Measurements from ENCODE around the gene RNU6-1.

Gene RNU6-1

DNA sequence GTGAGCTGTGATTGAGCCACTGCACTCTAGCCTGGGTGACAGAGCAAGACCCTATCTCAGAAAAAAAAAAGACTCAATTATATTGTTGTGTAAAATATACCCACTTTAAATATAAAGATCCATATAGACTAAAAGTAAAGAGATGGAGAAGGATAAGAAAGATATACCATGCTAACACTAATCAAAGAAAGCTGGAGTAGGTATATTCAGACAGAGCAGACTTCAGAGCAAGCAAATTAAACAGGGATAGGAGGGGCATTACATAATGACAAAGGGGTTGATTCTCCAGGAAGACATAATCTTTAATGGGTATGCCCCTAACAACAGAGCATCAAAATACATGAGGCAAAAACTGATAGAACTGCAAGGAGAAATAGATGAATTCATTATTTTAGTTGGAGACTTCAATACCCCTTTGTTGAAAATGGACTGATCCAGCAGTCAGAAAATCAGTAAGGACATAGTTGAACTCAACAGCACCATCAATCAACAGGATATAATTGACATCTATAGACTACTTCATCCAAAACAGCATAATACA, 31.1 kb upstream of the RNU6-1 start:
- TF ChIP-seq, protein P1, sequence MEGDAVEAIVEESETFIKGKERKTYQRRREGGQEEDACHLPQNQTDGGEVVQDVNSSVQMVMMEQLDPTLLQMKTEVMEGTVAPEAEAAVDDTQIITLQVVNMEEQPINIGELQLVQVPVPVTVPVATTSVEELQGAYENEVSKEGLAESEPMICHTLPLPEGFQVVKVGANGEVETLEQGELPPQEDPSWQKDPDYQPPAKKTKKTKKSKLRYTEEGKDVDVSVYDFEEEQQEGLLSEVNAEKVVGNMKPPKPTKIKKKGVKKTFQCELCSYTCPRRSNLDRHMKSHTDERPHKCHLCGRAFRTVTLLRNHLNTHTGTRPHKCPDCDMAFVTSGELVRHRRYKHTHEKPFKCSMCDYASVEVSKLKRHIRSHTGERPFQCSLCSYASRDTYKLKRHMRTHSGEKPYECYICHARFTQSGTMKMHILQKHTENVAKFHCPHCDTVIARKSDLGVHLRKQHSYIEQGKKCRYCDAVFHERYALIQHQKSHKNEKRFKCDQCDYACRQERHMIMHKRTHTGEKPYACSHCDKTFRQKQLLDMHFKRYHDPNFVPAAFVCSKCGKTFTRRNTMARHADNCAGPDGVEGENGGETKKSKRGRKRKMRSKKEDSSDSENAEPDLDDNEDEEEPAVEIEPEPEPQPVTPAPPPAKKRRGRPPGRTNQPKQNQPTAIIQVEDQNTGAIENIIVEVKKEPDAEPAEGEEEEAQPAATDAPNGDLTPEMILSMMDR (IDR thresholded peaks at IDR 0.05; ENCODE audit: low read depth, low read length, missing control alignments) = no peak
- no peak for DNase-seq (ENCODE audit: extremely low read depth, low read depth)
- no peak overlapping the region for H3K4me3 ChIP-seq (replicated peaks; ENCODE audit: low read depth, low read length)

DNA sequence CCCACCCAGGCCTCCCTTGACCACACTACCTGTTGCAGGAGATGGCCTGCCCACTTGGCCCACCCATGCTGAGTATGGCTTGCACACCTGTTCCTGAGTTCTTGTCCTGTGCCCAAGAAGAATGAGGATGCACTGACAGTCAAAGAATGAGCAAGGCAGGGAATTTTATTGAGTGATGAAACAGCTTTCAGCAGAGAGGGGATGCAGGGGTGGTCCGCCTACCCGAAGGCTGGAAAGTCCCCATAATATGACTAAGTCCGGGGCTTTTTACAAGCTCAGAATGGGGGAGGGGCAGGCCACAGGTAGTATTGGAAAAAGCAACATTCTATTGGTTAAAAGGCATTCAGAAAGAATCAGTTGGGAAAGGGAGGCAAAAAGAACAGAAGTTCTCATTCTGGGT, 29.9 kb upstream of the RNU6-1 start:
- DNase-seq (ENCODE audit: extremely low read depth, low read depth) = no peak
- no peak overlapping the region for H3K4me3 ChIP-seq (replicated peaks; ENCODE audit: low read depth, low read length)
- TF ChIP-seq, protein P1 (IDR thresholded peaks at IDR 0.05; ENCODE audit: low read depth, low read length, missing control alignments) = no peak

DNA sequence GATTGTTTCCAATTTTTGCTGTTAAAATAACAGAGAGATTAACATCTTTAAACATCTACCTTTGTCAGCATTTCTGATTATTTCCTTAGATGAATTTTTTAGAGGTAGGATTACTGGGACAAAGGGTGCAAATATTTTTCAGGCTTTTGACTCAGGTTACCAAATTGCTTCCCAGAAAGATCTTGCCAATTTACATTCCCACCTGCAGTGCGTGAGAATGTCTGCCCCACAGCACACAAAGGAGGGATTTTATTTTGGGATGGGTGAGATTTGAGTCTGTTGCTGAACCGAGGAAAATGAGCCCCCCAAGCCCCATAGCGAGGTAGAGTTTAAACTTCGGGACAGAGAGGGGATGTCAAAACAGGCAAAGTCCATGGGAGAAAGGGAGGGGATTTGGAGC, 25.9 kb upstream of the RNU6-1 start:
- H3K4me3 ChIP-seq (replicated peaks; ENCODE audit: low read depth, low read length) = no peak overlapping the region
- DNase-seq (ENCODE audit: extremely low read depth, low read depth) = no peak
- TF ChIP-seq, protein P1 (IDR thresholded peaks at IDR 0.05; ENCODE audit: low read depth, low read length, missing control alignments) = no peak

DNA sequence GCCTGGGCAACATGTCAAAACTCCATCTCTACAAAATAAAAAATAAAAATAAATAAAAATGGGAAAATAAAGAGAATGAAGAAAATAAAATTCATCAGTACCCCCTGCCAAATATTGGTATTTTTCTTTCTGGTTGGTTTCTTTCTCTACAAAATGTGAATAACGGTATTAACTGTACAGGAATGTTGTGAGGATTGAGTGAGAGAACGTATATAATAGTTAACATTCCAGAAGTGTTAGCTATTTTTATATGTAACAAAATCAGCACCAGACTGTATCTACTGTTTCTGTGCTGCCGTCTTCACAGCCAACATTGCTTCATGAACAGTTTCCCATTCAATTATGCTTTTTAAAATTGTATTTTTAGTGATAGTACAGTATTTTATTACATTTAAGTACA, 25.5 kb upstream of the RNU6-1 start:
- TF ChIP-seq, protein P1 (IDR thresholded peaks at IDR 0.05; ENCODE audit: low read depth, low read length, missing control alignments) = no peak
- H3K4me3 ChIP-seq (replicated peaks; ENCODE audit: low read depth, low read length) = no peak overlapping the region
- no peak for DNase-seq (ENCODE audit: extremely low read depth, low read depth)

DNA sequence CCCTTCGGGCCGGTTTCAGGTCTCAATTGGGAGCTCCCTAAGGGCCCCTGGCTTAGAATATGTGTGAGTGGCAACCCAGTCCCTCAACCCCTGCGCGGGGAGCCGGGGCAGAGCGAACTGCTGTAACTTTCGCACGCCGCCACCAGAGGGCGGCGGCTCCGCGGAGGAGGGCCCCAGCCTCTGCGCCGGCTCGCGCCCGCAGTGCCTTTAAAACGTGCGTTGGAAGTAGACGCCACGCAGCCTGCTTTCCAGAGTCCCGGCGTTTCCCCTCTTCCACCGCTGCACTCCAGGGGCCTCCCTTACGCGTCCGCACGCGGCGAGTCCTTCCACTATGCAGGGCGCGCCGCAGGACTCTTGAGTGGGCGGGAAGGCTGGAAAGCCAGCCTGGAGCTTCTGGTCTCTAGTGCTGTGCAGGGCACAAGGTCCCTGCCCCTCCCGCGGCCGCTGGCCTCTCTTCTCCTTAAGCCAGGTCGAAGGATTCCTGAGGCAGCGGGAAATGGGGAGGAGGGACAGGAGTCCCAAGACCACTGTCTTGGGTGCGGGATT, 23.7 kb upstream of the RNU6-1 start:
- TF ChIP-seq, protein P1 (IDR thresholded peaks at IDR 0.05; ENCODE audit: low read depth, low read length, missing control alignments) = peak; percentile 91
- H3K4me3 ChIP-seq (replicated peaks; ENCODE audit: low read depth, low read length) = peak overlapping the region; percentile 32
- DNase-seq (ENCODE audit: extremely low read depth, low read depth) = no peak

DNA sequence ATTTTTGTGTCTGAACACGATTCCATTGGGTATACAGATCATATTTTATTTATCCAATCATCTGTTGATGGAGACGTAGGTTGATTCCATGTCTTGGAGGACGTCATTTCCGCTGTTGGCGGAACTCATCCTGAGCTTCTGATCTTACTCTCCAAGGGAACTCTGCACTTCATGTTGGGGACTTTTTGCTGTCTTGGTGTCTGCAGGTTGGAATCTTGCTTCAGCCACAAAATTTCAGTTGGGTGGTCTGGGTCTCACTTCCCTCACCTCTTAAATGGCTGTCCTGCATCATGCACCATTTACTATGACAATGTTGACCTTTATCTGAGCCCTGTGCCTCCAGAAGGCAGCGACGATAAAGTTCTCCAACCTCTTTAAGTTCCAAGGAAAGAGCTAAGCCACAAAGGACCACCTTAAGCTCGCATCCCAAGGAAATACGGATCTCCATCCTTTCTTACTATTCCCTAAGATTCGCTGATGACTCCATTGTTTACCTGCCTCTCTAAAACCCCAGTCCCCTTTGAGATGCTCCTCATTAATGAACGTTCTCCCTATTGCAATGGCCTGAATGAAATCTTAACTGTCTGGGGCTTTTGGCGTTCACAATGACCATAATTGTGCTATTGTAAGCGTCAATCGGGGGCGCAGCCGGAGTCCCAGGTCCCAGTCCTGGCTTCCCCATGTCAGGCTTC, 23.1 kb upstream of the RNU6-1 start:
- TF ChIP-seq, protein P1 (IDR thresholded peaks at IDR 0.05; ENCODE audit: low read depth, low read length, missing control alignments) = no peak
- DNase-seq (ENCODE audit: extremely low read depth, low read depth) = no peak
- H3K4me3 ChIP-seq (replicated peaks; ENCODE audit: low read depth, low read length) = no peak overlapping the region

All from HFF-Myc (cell line).